ENCODE data around the gene TSPAN12.
"Not testable (repeated sequence)": the region's sequence is repeated elsewhere in the genome, so short reads cannot be mapped to it uniquely, and the experiment has no call there.

The TSPAN12 gene

GRCh38 chr7:120857588-120858573 is at the start of gene TSPAN12:
TSS of gene TSPAN12 (minus strand) at chr7:120858144. CDS start at chr7:120856763, 1,381 bp downstream.
- H3K4me3 ChIP-seq (ENCODE audit: low read depth, low read length) = peak within 1 kb of the TSS; percentile 56
- peak; percentile 58 for TF ChIP-seq CTCF (IDR thresholded peaks at IDR 0.05; ENCODE audit: control insufficient read depth, extremely low read depth, insufficient read depth)
- peak; percentile 54 for DNase-seq (ENCODE audit: low read depth)

- TF ChIP-seq CTCF (IDR thresholded peaks at IDR 0.05; ENCODE audit: control insufficient read depth, extremely low read depth, insufficient read depth) = no peak
- H3K4me3 ChIP-seq (ENCODE audit: low read depth, low read length) = no peak overlapping the region
- DNase-seq (ENCODE audit: low read depth) = no peak
Measured at GRCh38 chr7:120898715-120899499, 41.0 kb upstream of the TSPAN12 start.

GRCh38 chr7:120895253-120895652 is 37.3 kb upstream of the TSPAN12 start:
- not testable (repeated sequence) for DNase-seq (ENCODE audit: low read depth); H3K4me3 ChIP-seq (ENCODE audit: low read depth, low read length)

GRCh38 chr7:120885602-120886001 is 27.7 kb upstream of the TSPAN12 start:
- not testable (repeated sequence) for DNase-seq (ENCODE audit: low read depth)

GRCh38 chr7:120877701-120878100 is 19.8 kb upstream of the TSPAN12 start:
- H3K4me3 ChIP-seq (ENCODE audit: low read depth, low read length) = no peak overlapping the region
- no peak for DNase-seq (ENCODE audit: low read depth)
- TF ChIP-seq CTCF (IDR thresholded peaks at IDR 0.05; ENCODE audit: control insufficient read depth, extremely low read depth, insufficient read depth) = no peak

More at GRCh38 chr7:120885602-120886001, 27.7 kb upstream of the TSPAN12 start:
- not testable (repeated sequence) for H3K4me3 ChIP-seq (ENCODE audit: low read depth, low read length)

- TF ChIP-seq CTCF (IDR thresholded peaks at IDR 0.05; ENCODE audit: control insufficient read depth, extremely low read depth, insufficient read depth) = no peak
- no peak overlapping the region for H3K4me3 ChIP-seq (ENCODE audit: low read depth, low read length)
- DNase-seq (ENCODE audit: low read depth) = peak; percentile 14
Measured at GRCh38 chr7:120876922-120877321, 19.0 kb upstream of the TSPAN12 start.

GRCh38 chr7:120874722-120875121 is 16.8 kb upstream of the TSPAN12 start:
- TF ChIP-seq CTCF (IDR thresholded peaks at IDR 0.05; ENCODE audit: control insufficient read depth, extremely low read depth, insufficient read depth) = no peak
- no peak for DNase-seq (ENCODE audit: low read depth)
- no peak overlapping the region for H3K4me3 ChIP-seq (ENCODE audit: low read depth, low read length)
